Fibroblast of villous mesenchyme (primary cell): ENCODE measurements around the gene OR4L1. TPM values are rescaled to one million over a fixed set of nuclear protein-coding genes. Genes with fewer than 3 reads are reported as not detected.

ENCODE experiments used
- DNase-seq: peaks from one replicate; pipeline ENCODE4 v3.0.0-alpha.2; 2010; ENCODE audit warnings: low read depth
- H3K4me3 ChIP-seq: 2 replicates; pipeline ENCODE4 v1.5.1; 2011; ENCODE audit warnings: low read depth, mild to moderate bottlenecking, low read length
- total RNA-seq: library from RNA; depleted of rRNA; stranded (reverse); fragments of >200 nt; gene quantifications from 2 replicates; pipeline ENCODE4 v1.2.3, GENCODE V29; 2012
- TF ChIP-seq, protein P1 (sequence below): IDR thresholded peaks from 2 replicates; pipeline ENCODE4 v1.5.1; 2012; ENCODE audit warnings: low read depth, mild to moderate bottlenecking, low read length; ENCODE audit not compliant: insufficient read depth

Gene OR4L1, protein sequence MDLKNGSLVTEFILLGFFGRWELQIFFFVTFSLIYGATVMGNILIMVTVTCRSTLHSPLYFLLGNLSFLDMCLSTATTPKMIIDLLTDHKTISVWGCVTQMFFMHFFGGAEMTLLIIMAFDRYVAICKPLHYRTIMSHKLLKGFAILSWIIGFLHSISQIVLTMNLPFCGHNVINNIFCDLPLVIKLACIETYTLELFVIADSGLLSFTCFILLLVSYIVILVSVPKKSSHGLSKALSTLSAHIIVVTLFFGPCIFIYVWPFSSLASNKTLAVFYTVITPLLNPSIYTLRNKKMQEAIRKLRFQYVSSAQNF
- total RNA-seq: not detected in 2 replicates

DNA sequence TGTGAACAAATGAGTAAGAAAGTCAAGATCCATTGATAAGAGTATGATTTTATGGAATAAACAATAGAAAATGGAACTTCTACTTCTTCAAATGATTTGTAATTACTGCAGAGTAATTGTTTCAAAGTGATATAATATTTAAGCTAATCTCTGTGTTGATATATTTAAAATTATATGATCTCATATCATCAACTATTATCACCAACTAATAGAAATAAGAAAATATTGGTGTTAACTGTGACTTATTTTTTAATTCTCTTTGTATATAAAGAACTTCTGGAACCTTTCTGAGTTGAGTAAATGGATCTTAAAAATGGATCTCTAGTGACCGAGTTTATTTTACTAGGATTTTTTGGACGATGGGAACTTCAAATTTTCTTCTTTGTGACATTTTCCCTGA lies at the start of gene OR4L1:
Gene OR4L1 (plus strand): TSS at position 301 of the 400 bp plus-strand sequence. CDS start 0 bp downstream, at position 301.
- no peak within 1 kb of the TSS for H3K4me3 ChIP-seq
- TF ChIP-seq, protein P1, sequence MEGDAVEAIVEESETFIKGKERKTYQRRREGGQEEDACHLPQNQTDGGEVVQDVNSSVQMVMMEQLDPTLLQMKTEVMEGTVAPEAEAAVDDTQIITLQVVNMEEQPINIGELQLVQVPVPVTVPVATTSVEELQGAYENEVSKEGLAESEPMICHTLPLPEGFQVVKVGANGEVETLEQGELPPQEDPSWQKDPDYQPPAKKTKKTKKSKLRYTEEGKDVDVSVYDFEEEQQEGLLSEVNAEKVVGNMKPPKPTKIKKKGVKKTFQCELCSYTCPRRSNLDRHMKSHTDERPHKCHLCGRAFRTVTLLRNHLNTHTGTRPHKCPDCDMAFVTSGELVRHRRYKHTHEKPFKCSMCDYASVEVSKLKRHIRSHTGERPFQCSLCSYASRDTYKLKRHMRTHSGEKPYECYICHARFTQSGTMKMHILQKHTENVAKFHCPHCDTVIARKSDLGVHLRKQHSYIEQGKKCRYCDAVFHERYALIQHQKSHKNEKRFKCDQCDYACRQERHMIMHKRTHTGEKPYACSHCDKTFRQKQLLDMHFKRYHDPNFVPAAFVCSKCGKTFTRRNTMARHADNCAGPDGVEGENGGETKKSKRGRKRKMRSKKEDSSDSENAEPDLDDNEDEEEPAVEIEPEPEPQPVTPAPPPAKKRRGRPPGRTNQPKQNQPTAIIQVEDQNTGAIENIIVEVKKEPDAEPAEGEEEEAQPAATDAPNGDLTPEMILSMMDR: no peak
- no peak for DNase-seq

GRCh38 chr14:20019257-20019865 lies 40.5 kb upstream of the OR4L1 start, which contains the start of gene OR4K14:
OR4K14 (minus strand) TSS chr14:20019307; CDS start chr14:20015193, 4,114 bp downstream.
- TF ChIP-seq, protein P1: no peak
- H3K4me3 ChIP-seq: no peak within 1 kb of the TSS
- no peak for DNase-seq

- H3K4me3 ChIP-seq: no peak overlapping the region
- TF ChIP-seq, protein P1: no peak
- no peak for DNase-seq
Measured at GRCh38 chr14:20031058-20031457, 28.8 kb upstream of the OR4L1 start.

DNA sequence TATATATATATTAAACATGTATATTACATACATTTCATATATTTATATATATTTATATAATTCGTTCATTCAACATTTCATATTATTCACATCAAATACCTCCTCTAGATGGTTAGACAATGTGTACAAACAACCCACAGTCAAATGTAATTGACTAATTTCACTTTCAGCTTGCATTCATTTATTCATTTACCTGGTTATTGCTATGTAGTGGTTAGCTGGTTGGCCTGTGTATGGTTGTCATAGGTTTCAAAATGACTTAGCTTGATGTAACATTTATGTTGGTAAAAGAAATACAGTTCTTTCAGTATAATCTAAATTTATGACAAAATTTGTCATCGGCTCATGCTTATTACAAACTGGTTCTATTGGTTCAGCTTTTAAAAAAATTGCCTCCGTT lies 24.4 kb upstream of the OR4L1 start:
- DNase-seq: no peak
- H3K4me3 ChIP-seq: no peak overlapping the region
- TF ChIP-seq, protein P1: no peak

- TF ChIP-seq, protein P1: no peak
- no peak for DNase-seq
- no peak within 1 kb of the TSS for H3K4me3 ChIP-seq
Measured at GRCh38 chr14:20035938-20036337, 23.9 kb upstream of the OR4L1 start, which contains the start of gene OR4K13. OR4K13 (minus strand) TSS chr14:20036038; CDS start chr14:20034758, 1,280 bp downstream.

DNA sequence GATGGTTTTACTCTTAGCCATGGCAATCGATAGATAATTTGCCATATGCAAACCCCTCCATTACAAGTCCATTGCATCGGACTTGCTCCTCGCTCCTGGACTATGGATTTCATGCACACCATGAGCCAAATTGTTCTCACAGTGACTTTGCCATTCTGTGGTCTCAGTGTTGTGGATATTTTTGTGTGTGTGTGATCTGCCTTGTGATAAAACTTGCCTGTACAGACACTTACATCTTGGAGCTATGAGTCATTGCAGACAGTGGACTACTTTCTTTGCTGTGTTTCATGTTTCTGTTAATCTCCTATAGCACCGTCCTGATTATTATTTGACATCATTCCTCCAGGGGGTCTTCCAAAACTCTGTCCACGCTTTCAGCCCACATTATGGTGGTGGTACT lies 15.6 kb upstream of the OR4L1 start:
- DNase-seq: no peak
- TF ChIP-seq, protein P1: no peak
- H3K4me3 ChIP-seq: no peak overlapping the region
